ENCODE results near the gene P4HB. TPM values are rescaled to one million over a fixed set of nuclear protein-coding genes. Genes with fewer than 3 reads are reported as not detected.

Gene P4HB
- total RNA-seq, 6 donors from 2014 or later = 374 to 627 (median 531) TPM

DNA sequence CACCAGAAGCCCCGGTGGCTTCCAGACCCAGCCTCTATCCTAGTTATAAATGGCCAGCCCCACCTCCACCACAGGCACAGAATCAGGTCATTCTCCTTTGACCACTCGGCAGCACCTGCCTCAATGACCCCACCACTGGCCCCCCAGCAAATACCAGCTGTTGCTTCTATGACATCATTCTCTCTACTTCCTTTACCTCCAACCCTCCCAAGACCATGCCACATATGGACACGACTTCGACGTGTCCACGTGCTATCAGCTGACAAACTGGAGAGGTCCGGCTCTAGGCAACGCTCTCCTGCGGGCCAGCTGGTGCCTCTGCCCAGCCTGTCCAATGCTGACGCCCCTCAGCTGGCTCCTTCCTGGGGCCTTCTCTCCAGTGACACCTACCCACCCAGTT, 25.1 kb upstream of the P4HB start:
- ATAC-seq (ENCODE audit: low FRiP score in 2 of 2) = no peak
- TF ChIP-seq POLR2AphosphoS5 (IDR thresholded peaks at IDR 0.05) = no peak
- no peak for TF ChIP-seq EP300 (IDR thresholded peaks at IDR 0.05)
- TF ChIP-seq POLR2A (IDR thresholded peaks at IDR 0.05) = no peak
- TF ChIP-seq, protein P1, sequence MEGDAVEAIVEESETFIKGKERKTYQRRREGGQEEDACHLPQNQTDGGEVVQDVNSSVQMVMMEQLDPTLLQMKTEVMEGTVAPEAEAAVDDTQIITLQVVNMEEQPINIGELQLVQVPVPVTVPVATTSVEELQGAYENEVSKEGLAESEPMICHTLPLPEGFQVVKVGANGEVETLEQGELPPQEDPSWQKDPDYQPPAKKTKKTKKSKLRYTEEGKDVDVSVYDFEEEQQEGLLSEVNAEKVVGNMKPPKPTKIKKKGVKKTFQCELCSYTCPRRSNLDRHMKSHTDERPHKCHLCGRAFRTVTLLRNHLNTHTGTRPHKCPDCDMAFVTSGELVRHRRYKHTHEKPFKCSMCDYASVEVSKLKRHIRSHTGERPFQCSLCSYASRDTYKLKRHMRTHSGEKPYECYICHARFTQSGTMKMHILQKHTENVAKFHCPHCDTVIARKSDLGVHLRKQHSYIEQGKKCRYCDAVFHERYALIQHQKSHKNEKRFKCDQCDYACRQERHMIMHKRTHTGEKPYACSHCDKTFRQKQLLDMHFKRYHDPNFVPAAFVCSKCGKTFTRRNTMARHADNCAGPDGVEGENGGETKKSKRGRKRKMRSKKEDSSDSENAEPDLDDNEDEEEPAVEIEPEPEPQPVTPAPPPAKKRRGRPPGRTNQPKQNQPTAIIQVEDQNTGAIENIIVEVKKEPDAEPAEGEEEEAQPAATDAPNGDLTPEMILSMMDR (IDR thresholded peaks at IDR 0.05) = no peak
- Histone ChIP-seq H3K4me3 (no peak overlapping the region), H3K4me1 (peaks cover 9 to 12% (median 10%) of the 10 kb centered on the region in 4 donors), H3K27me3 (no peaks in the 10 kb centered on the region), H3K9me3 (no peaks in the 10 kb centered on the region), H3K36me3 (peaks cover 12 to 73% (median 53%) of the 10 kb centered on the region in 4 donors), H3K27ac (no peak overlapping the region)
- WGBS, 2 donors = 88 to 92% methylated on average over 10 of the region's 10 CpGs
- no peak for DNase-seq

DNA sequence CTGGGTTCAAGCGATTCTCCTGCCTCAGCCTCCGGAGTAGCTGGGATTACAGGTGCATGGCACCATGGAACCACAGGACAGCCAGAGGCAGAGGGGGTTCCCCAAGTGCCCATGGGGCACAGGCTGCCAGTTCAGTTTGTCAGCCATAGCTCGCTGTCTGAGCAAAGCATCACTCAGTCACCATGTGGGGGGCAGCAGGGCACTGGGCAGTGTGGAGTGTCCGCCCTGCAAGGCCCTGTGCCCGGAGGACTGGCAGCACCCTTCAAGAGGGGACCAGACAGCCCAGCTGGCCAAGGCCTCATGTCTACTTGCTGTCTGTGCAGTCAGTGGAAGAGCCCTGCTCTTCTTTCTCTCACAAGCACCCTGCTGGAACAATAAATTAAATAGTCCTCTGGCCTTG, 24.6 kb upstream of the P4HB start:
- TF ChIP-seq, protein P1 (IDR thresholded peaks at IDR 0.05) = no peak
- TF ChIP-seq POLR2AphosphoS5 (IDR thresholded peaks at IDR 0.05) = no peak
- no peak for TF ChIP-seq EP300 (IDR thresholded peaks at IDR 0.05)
- no peak for TF ChIP-seq POLR2A (IDR thresholded peaks at IDR 0.05)
- Histone ChIP-seq H3K27ac (no peak overlapping the region), H3K27me3 (no peaks in the 10 kb centered on the region), H3K36me3 (peaks cover 12 to 72% (median 54%) of the 10 kb centered on the region in 4 donors), H3K4me3 (no peak overlapping the region), H3K9me3 (no peaks in the 10 kb centered on the region), H3K4me1 (peaks cover 4 to 7% (median 5%) of the 10 kb centered on the region in 4 donors)
- WGBS, 2 donors = 97 to 100% methylated on average over 2 to 5 of the region's 5 CpGs
- ATAC-seq (ENCODE audit: low FRiP score in 2 of 2) (peak; percentile 23 to 45), DNase-seq (peak in 1 of 2 donors; percentile 36)

DNA sequence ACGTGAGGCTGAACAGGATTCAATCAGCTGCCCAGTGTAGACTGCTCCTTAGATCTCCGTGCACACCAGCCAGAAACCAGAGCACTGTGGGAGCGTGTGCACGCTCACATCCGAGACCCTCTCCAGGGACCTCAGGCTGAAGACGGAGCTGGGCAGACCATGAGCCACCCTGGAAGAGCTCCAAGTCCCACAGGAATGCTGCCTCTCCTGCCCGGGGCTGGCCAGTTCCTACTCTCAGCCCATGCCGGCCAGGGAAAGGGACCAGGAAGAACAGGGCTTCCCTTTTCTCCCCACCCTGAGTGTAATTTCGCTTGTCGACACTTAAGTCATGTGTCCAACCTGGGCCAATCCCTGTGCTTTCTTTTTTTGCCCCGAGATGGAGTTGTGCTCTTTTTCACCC, 24.2 kb upstream of the P4HB start:
- no peak for TF ChIP-seq POLR2AphosphoS5 (IDR thresholded peaks at IDR 0.05)
- TF ChIP-seq EP300 (IDR thresholded peaks at IDR 0.05) = no peak
- TF ChIP-seq POLR2A (IDR thresholded peaks at IDR 0.05) = no peak
- H3K9me3 ChIP-seq = no peaks in the 10 kb centered on the region
- H3K4me1 ChIP-seq = peaks cover 0 to 3% (median under 1%) of the 10 kb centered on the region in 4 donors
- DNase-seq (no peak), ATAC-seq (ENCODE audit: low FRiP score in 2 of 2) (no peak)
- no peaks in the 10 kb centered on the region for H3K27me3 ChIP-seq
- no peak overlapping the region for H3K27ac ChIP-seq
- no peak overlapping the region for H3K4me3 ChIP-seq
- WGBS, 2 donors = 75 to 78% methylated on average over 5 to 11 of the region's 11 CpGs
- H3K36me3 ChIP-seq = peaks cover 12 to 72% (median 53%) of the 10 kb centered on the region in 4 donors

DNA sequence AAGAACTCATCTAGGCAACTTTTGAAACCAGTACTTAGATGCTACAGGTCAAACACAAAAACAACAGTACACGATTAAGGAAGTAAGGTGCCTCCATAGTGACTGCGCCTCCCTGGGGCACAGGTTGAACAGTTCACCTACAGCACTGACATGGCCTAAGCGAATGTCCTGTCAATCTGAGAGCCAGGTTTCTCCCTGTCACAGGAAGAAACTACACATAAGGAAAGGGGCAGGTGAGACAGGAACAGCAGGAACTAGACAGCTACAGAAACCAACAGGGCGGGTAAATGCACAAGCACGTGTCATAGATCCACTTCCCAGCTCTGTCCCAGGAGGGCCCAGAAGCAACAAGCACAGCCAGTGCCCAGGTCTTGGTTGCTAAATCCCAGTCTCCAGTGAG, 18.8 kb upstream of the P4HB start:
- DNase-seq (no peak), ATAC-seq (ENCODE audit: low FRiP score in 2 of 2) (no peak)
- 87 to 95% methylated on average over 5 of the region's 5 CpGs for WGBS, 2 donors
- Histone ChIP-seq H3K4me3 (no peak overlapping the region), H3K27ac (no peak overlapping the region), H3K27me3 (no peaks in the 10 kb centered on the region), H3K4me1 (no peaks in the 10 kb centered on the region), H3K36me3 (peaks cover 0 to 23% (median 9%) of the 10 kb centered on the region in 4 donors), H3K9me3 (no peaks in the 10 kb centered on the region)
- no peak for TF ChIP-seq POLR2A (IDR thresholded peaks at IDR 0.05)
- TF ChIP-seq, protein P1 (IDR thresholded peaks at IDR 0.05) = no peak
- no peak for TF ChIP-seq EP300 (IDR thresholded peaks at IDR 0.05)
- no peak for TF ChIP-seq POLR2AphosphoS5 (IDR thresholded peaks at IDR 0.05)

DNA sequence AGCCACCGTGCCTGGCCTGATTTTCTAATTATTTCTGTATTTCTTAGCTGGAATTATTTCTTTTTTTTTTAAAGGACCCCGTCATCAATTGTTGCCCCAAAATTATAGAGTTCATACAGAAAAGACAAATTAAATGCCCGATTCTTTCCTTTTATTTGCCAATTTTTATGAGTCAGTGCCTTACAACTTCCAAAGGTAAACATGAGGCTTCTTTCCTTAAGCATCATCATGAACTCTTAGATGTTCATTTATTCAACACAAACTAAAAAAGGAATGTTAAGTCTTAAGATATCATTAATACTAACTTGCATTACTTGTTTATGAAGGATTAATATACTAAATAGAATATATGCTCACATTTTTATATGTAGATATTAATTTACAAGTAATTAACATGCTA, 18.0 kb upstream of the P4HB start:
- H3K36me3 ChIP-seq = peaks cover 0 to 15% (median 6%) of the 10 kb centered on the region in 4 donors
- TF ChIP-seq POLR2A (IDR thresholded peaks at IDR 0.05) (no peak), EP300 (IDR thresholded peaks at IDR 0.05) (no peak), POLR2AphosphoS5 (IDR thresholded peaks at IDR 0.05) (no peak)
- TF ChIP-seq, protein P1 (IDR thresholded peaks at IDR 0.05) = no peak
- H3K27ac ChIP-seq = no peak overlapping the region
- ATAC-seq (ENCODE audit: low FRiP score in 2 of 2) (no peak), DNase-seq (no peak)
- H3K4me1 ChIP-seq = no peaks in the 10 kb centered on the region
- H3K27me3 ChIP-seq = no peaks in the 10 kb centered on the region
- no peaks in the 10 kb centered on the region for H3K9me3 ChIP-seq
- WGBS, 2 donors = 91 to 100% methylated on average over 3 of the region's 3 CpGs
- H3K4me3 ChIP-seq = no peak overlapping the region

Measured in upper lobe of left lung (tissue), 6 donors.